Ishikawa (cell line): ENCODE results near the gene USP30.

Source experiments
- CEBPB ChIP-seq: IDR thresholded peaks from 2 replicates; pipeline ENCODE4 v1.6.1; 2012
- CREB1 ChIP-seq: IDR thresholded peaks from 2 replicates; pipeline ENCODE4 v1.6.1; 2012; ENCODE audit warnings: low read depth
- EGR1 ChIP-seq: IDR thresholded peaks from 2 replicates; pipeline ENCODE4 v1.6.1; 2012
- EP300 ChIP-seq: IDR thresholded peaks from 2 replicates; pipeline ENCODE4 v1.6.1; 2012; ENCODE audit warnings: borderline replicate concordance
- FOXM1 ChIP-seq: IDR thresholded peaks from 2 replicates; pipeline ENCODE4 v1.6.1; 2012; ENCODE audit warnings: low read depth, borderline replicate concordance
- MAX ChIP-seq: IDR thresholded peaks from 2 replicates; pipeline ENCODE4 v1.6.1; 2012
- NFIC ChIP-seq: IDR thresholded peaks from 2 replicates; pipeline ENCODE4 v1.6.1; 2012
- RAD21 ChIP-seq: IDR thresholded peaks from 2 replicates; pipeline ENCODE4 v1.6.1; 2012; ENCODE audit warnings: low read depth
- REST ChIP-seq: IDR thresholded peaks from 2 replicates; pipeline ENCODE4 v1.6.1; 2012; ENCODE audit warnings: low read depth, mild to moderate bottlenecking
- TAF1 ChIP-seq: IDR thresholded peaks from 2 replicates; pipeline ENCODE4 v1.6.1; 2012; ENCODE audit warnings: low read depth, mild to moderate bottlenecking
- TCF12 ChIP-seq: IDR thresholded peaks from 2 replicates; pipeline ENCODE4 v1.6.1; 2012; ENCODE audit warnings: low read depth
- TEAD4 ChIP-seq: IDR thresholded peaks from 2 replicates; pipeline ENCODE4 v1.6.1; 2012
- USF1 ChIP-seq: IDR thresholded peaks from 2 replicates; pipeline ENCODE4 v1.6.1; 2012
- YY1 ChIP-seq: IDR thresholded peaks from 2 replicates; pipeline ENCODE4 v1.6.1; 2012; ENCODE audit warnings: low read depth
- ZBTB7A ChIP-seq: IDR thresholded peaks from 2 replicates; pipeline ENCODE4 v1.6.1; 2012; ENCODE audit warnings: low read depth

USP30 gene

GRCh38 chr12:109020146-109020795 is 32.1 kb upstream of the USP30 start:
- TF ChIP-seq MAX (no peak), TCF12 (no peak), RAD21 (no peak), CREB1 (no peak), CEBPB (no peak), REST (no peak), TAF1 (no peak), TEAD4 (no peak), NFIC (no peak)

GRCh38 chr12:109020796-109021380 is 31.5 kb upstream of the USP30 start, which contains the start of gene SVOP:
TSS of gene SVOP (minus strand) at chr12:109021068. CDS start at chr12:109020868, 200 bp downstream.
- TF ChIP-seq USF1 (peak; percentile 27; the same call in 1 of the 2 replicates), YY1 (peak; percentile 69), TCF12 (peak; percentile 58), FOXM1 (no peak), ZBTB7A (peak; percentile 44; the same call in 1 of the 2 replicates), REST (peak; percentile 98), TAF1 (no peak), CREB1 (no peak), EGR1 (peak; percentile 94), RAD21 (0 out of 2 replicates have a peak, but pooled peaks have one; percentile 12), MAX (peak; percentile 79), EP300 (0 out of 2 replicates have a peak, but pooled peaks have one; percentile 25)

GRCh38 chr12:109027767-109028166 is 24.6 kb upstream of the USP30 start:
- TF ChIP-seq REST (no peak), RAD21 (no peak), TAF1 (no peak), NFIC (no peak), TCF12 (no peak), ZBTB7A (no peak), MAX (no peak), EP300 (no peak)

GRCh38 chr12:109029411-109029810 is 23.0 kb upstream of the USP30 start:
- TF ChIP-seq CEBPB (no peak), TCF12 (no peak), NFIC (no peak), EGR1 (no peak), TEAD4 (no peak)
